GM23338 (cell line): Measurements from ENCODE around the gene SH2D3C. TPM values are rescaled to one million over a fixed set of nuclear protein-coding genes. Genes with fewer than 3 reads are reported as not detected.
"Not testable (repeated sequence)": the region's sequence is repeated elsewhere in the genome, so short reads cannot be mapped to it uniquely, and the experiment has no call there.

Source experiments
- ATAC-seq: fragments of 200-7000 bp; cut with Tn5 transposase; 3 replicates; pipeline ENCODE4 v1.9.1; 2020
- DNase-seq: peaks from one replicate; pipeline ENCODE4 v3.0.0-alpha.2; 2015; ENCODE audit warnings: low spot score
- H2AFZ ChIP-seq: fragments of 200-600 bp; sonication (generic); 2 replicates; pipeline ENCODE4 v1.8.0; 2016; ENCODE audit warnings: antibody characterized with exemption, mild to moderate bottlenecking, moderate library complexity
- H3F3A ChIP-seq: fragments of 200-600 bp; sonication (generic); replicated peaks from 2 replicates; pipeline ENCODE4 v1.8.0; 2017; ENCODE audit warnings: antibody characterized with exemption, mixed run types, low read depth
- H3K27ac ChIP-seq: fragments of 200-600 bp; sonication (generic); 2 replicates; pipeline ENCODE4 v1.6.1; 2016; ENCODE audit warnings: low read depth
- H3K27me3 ChIP-seq: fragments of 200-600 bp; sonication (generic); 2 replicates; pipeline ENCODE4 v1.8.0; 2016; ENCODE audit warnings: mild to moderate bottlenecking, mixed run types, moderate library complexity; ENCODE audit not compliant: insufficient read depth
- H3K36me3 ChIP-seq: fragments of 200-600 bp; sonication (generic); 2 replicates; pipeline ENCODE4 v1.8.0; 2016; ENCODE audit warnings: mild to moderate bottlenecking; ENCODE audit not compliant: insufficient read depth
- H3K4me1 ChIP-seq: fragments of 200-600 bp; sonication (generic); 2 replicates; pipeline ENCODE4 v1.8.0; 2016; ENCODE audit warnings: mild to moderate bottlenecking, moderate library complexity; ENCODE audit not compliant: insufficient read depth
- H3K4me2 ChIP-seq: fragments of 200-600 bp; sonication (generic); 2 replicates; pipeline ENCODE4 v1.7.1; 2017; ENCODE audit warnings: mixed run types
- H3K4me3 ChIP-seq: fragments of 200-600 bp; sonication (generic); 2 replicates; pipeline ENCODE4 v1.6.1; 2016; ENCODE audit warnings: mixed run types
- H3K79me2 ChIP-seq: fragments of 200-600 bp; sonication (generic); replicated peaks from 2 replicates; pipeline ENCODE4 v1.8.0; 2017; ENCODE audit warnings: mild to moderate bottlenecking; ENCODE audit not compliant: insufficient read depth
- H3K9me2 ChIP-seq: fragments of 200-600 bp; sonication (generic); 2 replicates; pipeline ENCODE4 v1.8.0; 2017; ENCODE audit not compliant: insufficient read depth
- H4K20me1 ChIP-seq: fragments of 200-600 bp; sonication (generic); replicated peaks from 2 replicates; pipeline ENCODE4 v1.8.0; 2017; ENCODE audit warnings: mild to moderate bottlenecking; ENCODE audit not compliant: insufficient read depth
- H3K27ac Mint-ChIP-seq: 2 replicates; pipeline ENCODE4 v1.8.0; 2020; ENCODE audit warnings: inconsistent platforms, mild to moderate bottlenecking, moderate library complexity, mixed read lengths
- H3K27me3 Mint-ChIP-seq: 3 replicates; pipeline ENCODE4 v1.8.0; 2022; ENCODE audit warnings: low read depth, mild to moderate bottlenecking, moderate library complexity, mixed read lengths, inconsistent platforms; ENCODE audit not compliant: insufficient read depth, poor library complexity
- H3K36me3 Mint-ChIP-seq: 3 replicates; pipeline ENCODE4 v1.8.0; 2021; ENCODE audit warnings: low read depth, mild to moderate bottlenecking, inconsistent platforms, moderate library complexity, mixed read lengths
- H3K4me1 Mint-ChIP-seq: 3 replicates; pipeline ENCODE4 v1.8.0; 2020; ENCODE audit warnings: mild to moderate bottlenecking, inconsistent platforms, mixed read lengths
- H3K4me3 Mint-ChIP-seq: 3 replicates; pipeline ENCODE4 v1.8.0; 2021; ENCODE audit warnings: moderate library complexity, mild to moderate bottlenecking, inconsistent platforms, mixed read lengths
- H3K9me3 Mint-ChIP-seq: 3 replicates; pipeline ENCODE4 v1.8.0; 2020; ENCODE audit warnings: moderate library complexity, mild to moderate bottlenecking, inconsistent platforms, mixed read lengths
- NANOG ChIP-seq: IDR thresholded peaks from 2 replicates; pipeline ENCODE4 v1.6.1; 2016; ENCODE audit warnings: antibody characterized with exemption, borderline replicate concordance
- polyA plus RNA-seq: library from polyadenylated mRNA; unstranded; fragments of >200 nt; fragmentation: Nextera tagmentation; extraction: Ambion mirVana; gene quantifications from 2 replicates; pipeline ENCODE4 v1.2.1, GENCODE V29; 2016
- total RNA-seq: library from RNA; depleted of rRNA; stranded (reverse); fragments of >200 nt; shearing (Covaris generic); gene quantifications from 2 replicates; pipeline ENCODE4 v1.2.3, GENCODE V29; 2014
- TF ChIP-seq, protein P1 (sequence below): IDR thresholded peaks from one replicate; pipeline ENCODE4 v1.6.1; 2018; ENCODE audit warnings: antibody characterized with exemption; ENCODE audit not compliant: unreplicated experiment
- TF ChIP-seq, protein P2 (sequence below), 2 experiments: fragments of 200-600 bp in 1 of 2; sonication (generic) in 1 of 2; conservative IDR thresholded peaks; 2 replicates each; pipeline versions ENCODE4 v1.5.1 to v1.6.1; 2016 to 2017; ENCODE audit warnings: antibody characterized with exemption in 2 of 2, low read depth in 2 of 2, mild to moderate bottlenecking in 2 of 2, moderate library complexity in 1 of 2

Gene SH2D3C
- total and polyA plus RNA-seq, 2 experiments from 2014 or later: 4.2 to 4.5 TPM

DNA sequence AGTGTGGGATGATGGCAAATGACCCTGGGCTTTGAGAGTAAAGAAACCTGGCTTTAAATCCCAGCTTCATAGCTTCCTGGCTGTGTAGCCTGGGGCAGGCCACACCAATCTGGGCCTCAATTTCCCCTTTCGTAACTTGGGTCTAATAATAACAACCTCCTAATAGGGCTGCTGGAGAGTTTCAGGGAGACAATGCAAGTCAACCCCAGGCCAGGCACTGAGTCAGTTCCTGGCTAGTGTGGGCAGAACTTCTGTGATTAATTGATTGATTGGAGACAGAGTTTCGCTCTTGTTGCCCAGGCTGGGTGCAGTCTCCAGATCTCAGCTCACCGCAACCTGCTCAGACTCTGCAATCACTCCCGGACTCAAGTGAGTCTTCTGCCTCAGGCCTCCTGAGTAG lies 3.3 kb upstream of the SH2D3C start (continued):
- TF ChIP-seq, protein P1, sequence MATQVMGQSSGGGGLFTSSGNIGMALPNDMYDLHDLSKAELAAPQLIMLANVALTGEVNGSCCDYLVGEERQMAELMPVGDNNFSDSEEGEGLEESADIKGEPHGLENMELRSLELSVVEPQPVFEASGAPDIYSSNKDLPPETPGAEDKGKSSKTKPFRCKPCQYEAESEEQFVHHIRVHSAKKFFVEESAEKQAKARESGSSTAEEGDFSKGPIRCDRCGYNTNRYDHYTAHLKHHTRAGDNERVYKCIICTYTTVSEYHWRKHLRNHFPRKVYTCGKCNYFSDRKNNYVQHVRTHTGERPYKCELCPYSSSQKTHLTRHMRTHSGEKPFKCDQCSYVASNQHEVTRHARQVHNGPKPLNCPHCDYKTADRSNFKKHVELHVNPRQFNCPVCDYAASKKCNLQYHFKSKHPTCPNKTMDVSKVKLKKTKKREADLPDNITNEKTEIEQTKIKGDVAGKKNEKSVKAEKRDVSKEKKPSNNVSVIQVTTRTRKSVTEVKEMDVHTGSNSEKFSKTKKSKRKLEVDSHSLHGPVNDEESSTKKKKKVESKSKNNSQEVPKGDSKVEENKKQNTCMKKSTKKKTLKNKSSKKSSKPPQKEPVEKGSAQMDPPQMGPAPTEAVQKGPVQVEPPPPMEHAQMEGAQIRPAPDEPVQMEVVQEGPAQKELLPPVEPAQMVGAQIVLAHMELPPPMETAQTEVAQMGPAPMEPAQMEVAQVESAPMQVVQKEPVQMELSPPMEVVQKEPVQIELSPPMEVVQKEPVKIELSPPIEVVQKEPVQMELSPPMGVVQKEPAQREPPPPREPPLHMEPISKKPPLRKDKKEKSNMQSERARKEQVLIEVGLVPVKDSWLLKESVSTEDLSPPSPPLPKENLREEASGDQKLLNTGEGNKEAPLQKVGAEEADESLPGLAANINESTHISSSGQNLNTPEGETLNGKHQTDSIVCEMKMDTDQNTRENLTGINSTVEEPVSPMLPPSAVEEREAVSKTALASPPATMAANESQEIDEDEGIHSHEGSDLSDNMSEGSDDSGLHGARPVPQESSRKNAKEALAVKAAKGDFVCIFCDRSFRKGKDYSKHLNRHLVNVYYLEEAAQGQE: no peak

DNA sequence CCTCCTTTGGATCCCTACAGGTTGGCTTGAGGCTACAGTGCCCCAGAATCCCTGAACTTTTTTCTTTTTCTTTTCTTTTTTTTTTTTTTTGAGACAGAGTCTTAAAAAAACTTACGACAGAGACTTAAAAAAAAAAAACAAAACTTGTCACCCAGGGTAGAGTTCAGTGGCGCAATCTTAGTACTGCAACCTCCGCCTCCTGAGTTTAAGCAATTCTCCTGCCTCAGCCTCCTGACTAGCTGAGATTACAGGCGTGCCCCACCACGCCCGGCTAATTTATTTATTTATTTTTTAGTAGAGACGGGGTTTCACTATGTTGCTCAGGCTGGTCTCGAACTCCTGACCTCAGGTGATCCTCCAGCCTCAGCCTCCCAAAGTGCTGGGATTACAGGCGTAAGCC lies 2.4 kb upstream of the SH2D3C start:
- H3K79me2 ChIP-seq, H3K9me2 ChIP-seq, H3K36me3 Mint-ChIP-seq, H3K36me3 ChIP-seq, H3K4me1 ChIP-seq, H3K27ac ChIP-seq, H3K9me3 Mint-ChIP-seq, DNase-seq, H2AFZ ChIP-seq, H3K4me3 Mint-ChIP-seq, H3K27ac Mint-ChIP-seq, H3K4me3 ChIP-seq, H3K27me3 ChIP-seq, ATAC-seq, H4K20me1 ChIP-seq, H3K4me2 ChIP-seq: not testable (repeated sequence)
- 0 out of 2 replicates have a peak, but pooled peaks cover 16% of the 10 kb centered on the region for H3F3A ChIP-seq
- Mint-ChIP-seq H3K27me3 (peaks cover 12% of the 10 kb centered on the region), H3K4me1 (peaks cover 29% of the 10 kb centered on the region)

DNA sequence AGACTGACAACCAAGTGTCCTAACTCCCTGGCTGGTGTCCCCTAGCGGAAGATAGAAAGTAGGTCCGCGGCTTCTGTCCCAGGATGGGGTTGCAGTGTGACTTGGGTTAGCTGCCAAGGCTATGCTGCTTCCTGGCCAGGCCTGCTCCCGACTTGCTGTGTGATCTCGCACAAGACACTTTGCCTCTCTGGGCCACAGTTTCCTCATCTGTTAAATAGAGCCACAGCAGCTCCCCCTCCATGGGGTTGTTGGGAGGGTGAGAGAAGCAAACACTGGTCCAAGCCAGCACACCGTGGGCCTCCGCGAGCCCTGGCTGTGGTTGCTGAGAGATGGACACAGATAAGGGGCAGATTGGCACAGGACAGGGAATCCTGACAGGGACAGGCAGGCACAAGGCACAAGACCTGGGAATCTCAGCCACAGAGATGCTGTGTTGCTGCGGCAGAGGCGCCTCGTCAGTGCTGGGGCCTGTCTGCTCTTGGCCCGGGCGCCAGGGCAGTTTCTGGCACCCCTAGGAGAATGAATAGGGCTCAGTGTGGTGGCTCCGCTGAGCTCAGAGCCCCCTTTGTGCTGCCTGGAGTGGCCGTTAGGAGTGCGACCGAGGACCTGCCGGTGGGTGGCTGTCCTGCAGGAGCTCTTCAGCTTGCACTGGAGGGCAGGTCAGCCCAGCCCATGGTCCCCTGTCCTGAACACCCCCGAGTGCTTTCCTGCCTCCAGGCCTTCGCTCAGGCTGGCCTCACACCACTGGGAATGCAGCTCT lies 1.8 kb upstream of the SH2D3C start:
- H3K79me2 ChIP-seq: no peaks in the 10 kb centered on the region
- no peak overlapping the region for H3K4me2 ChIP-seq
- H3K36me3 ChIP-seq: no peaks in the 10 kb centered on the region
- Mint-ChIP-seq H3K27me3 (peaks cover 12% of the 10 kb centered on the region), H3K4me3 (no peak overlapping the region), H3K4me1 (peaks cover 29% of the 10 kb centered on the region), H3K27ac (no peak overlapping the region), H3K9me3 (peaks cover 2% of the 10 kb centered on the region; the same call in 1 of the 3 replicates), H3K36me3 (no peaks in the 10 kb centered on the region; the same call in 2 of the 3 replicates)
- 0 out of 2 replicates have a peak, but pooled peaks cover 16% of the 10 kb centered on the region for H3F3A ChIP-seq
- H4K20me1 ChIP-seq: no peaks in the 10 kb centered on the region
- TF ChIP-seq, protein P2, sequence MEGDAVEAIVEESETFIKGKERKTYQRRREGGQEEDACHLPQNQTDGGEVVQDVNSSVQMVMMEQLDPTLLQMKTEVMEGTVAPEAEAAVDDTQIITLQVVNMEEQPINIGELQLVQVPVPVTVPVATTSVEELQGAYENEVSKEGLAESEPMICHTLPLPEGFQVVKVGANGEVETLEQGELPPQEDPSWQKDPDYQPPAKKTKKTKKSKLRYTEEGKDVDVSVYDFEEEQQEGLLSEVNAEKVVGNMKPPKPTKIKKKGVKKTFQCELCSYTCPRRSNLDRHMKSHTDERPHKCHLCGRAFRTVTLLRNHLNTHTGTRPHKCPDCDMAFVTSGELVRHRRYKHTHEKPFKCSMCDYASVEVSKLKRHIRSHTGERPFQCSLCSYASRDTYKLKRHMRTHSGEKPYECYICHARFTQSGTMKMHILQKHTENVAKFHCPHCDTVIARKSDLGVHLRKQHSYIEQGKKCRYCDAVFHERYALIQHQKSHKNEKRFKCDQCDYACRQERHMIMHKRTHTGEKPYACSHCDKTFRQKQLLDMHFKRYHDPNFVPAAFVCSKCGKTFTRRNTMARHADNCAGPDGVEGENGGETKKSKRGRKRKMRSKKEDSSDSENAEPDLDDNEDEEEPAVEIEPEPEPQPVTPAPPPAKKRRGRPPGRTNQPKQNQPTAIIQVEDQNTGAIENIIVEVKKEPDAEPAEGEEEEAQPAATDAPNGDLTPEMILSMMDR (conservative IDR thresholded peaks at IDR 0.05; ENCODE audit: low read depth in 2 of 2): peak in 1 of 2 experiments; percentile 12; a peak in 1 of 4 replicates
- no peak for TF ChIP-seq NANOG
- H3K4me3 ChIP-seq: no peak overlapping the region
- ATAC-seq: peak; percentile 10
- H3K9me2 ChIP-seq: no peaks in the 10 kb centered on the region
- 0 out of 2 replicates have a peak overlapping the region, but pooled peaks have one; percentile 56 for H2AFZ ChIP-seq
- H3K27ac ChIP-seq: no peak overlapping the region
- no peak for DNase-seq
- no peaks in the 10 kb centered on the region for H3K27me3 ChIP-seq
- peaks cover 5% of the 10 kb centered on the region; the same call in 1 of the 2 replicates for H3K4me1 ChIP-seq
